Measurements from ENCODE around the gene EPGN. TPM values are rescaled to one million over a fixed set of nuclear protein-coding genes. Genes with fewer than 3 reads are reported as not detected.

The EPGN gene
- total RNA-seq, 1 donor from 2014 or later, result 1.9 TPM

GRCh38 chr4:74287791-74288190, 20.5 kb upstream of the EPGN start:
- no peak for TF ChIP-seq CTCF (conservative IDR thresholded peaks at IDR 0.05; ENCODE audit: low read depth, low read length)
- no peak for DNase-seq (ENCODE audit: low read depth)
- H3K4me3 ChIP-seq (ENCODE audit: low read depth, low read length), result no peak overlapping the region

DNA sequence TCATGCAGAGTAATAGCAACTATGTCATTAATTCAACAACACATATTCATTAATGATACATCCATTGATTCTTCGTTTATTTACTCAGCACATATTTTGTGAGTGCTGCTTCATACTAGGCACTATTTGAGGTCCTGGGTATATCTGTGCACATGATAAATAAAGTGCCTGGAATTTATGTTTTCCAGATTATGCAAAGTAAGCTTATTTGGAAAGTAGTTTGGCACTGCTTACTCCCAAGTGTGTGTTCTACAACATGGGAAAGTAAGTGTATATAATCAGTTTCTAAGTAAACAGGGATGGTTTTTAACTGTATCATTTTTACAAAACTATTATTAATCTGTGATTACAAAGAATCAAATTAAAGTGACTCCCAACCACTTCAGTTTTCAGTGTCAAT, 16.8 kb upstream of the EPGN start:
- no peak for TF ChIP-seq CTCF (conservative IDR thresholded peaks at IDR 0.05; ENCODE audit: low read depth, low read length)
- H3K4me3 ChIP-seq (ENCODE audit: low read depth, low read length), result no peak overlapping the region
- no peak for DNase-seq (ENCODE audit: low read depth)

- TF ChIP-seq CTCF (conservative IDR thresholded peaks at IDR 0.05; ENCODE audit: low read depth, low read length), result no peak
- no peak for DNase-seq (ENCODE audit: low read depth)
- H3K4me3 ChIP-seq (ENCODE audit: low read depth, low read length), result no peak overlapping the region
Observed at GRCh38 chr4:74292111-74292870, 16.0 kb upstream of the EPGN start.

GRCh38 chr4:74293558-74293957, 14.7 kb upstream of the EPGN start:
- H3K4me3 ChIP-seq (ENCODE audit: low read depth, low read length), result no peak overlapping the region
- peak; percentile 27 for DNase-seq (ENCODE audit: low read depth)
- TF ChIP-seq CTCF (conservative IDR thresholded peaks at IDR 0.05; ENCODE audit: low read depth, low read length), result no peak

DNA sequence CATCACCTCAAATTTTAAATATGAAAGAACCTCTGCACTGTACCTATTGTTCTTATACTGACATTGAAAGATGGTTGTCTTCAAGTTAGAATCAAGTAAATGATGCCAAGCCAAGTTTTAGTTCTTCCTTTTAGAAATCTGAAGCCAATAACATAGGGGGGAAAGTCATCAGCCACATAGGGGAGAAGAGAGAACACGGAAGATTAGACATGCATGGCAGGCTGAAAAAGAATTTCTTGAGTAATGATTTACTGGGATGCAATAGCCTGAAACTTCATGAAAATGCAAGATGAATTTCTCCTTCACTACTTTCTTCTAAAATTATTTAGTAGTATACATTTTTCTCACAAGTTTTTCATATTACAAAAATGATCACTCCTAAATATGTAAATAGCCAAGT, 13.6 kb upstream of the EPGN start:
- TF ChIP-seq CTCF (conservative IDR thresholded peaks at IDR 0.05; ENCODE audit: low read depth, low read length), result no peak
- peak; percentile 29 for DNase-seq (ENCODE audit: low read depth)
- H3K4me3 ChIP-seq (ENCODE audit: low read depth, low read length), result no peak overlapping the region

DNA sequence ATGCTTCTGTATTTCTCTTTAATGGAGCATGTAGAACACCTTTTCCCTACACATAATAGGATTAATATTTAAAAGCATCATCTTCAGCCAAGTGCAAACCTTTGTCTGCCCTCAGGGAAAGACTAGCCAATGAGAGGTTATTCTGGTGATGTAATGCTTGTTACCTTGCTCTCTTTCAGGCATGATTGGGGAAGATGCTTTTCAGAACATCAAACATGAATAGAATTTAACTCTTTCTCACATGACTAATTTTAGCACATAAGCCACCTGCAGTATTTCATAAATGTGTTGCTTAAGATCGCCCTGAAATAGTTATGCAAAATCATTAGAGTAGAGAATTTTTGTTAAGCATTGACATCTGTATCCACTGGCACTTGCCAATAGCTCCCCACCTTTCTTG, 10.7 kb upstream of the EPGN start:
- no peak for DNase-seq (ENCODE audit: low read depth)
- TF ChIP-seq CTCF (conservative IDR thresholded peaks at IDR 0.05; ENCODE audit: low read depth, low read length), result no peak
- H3K4me3 ChIP-seq (ENCODE audit: low read depth, low read length), result no peak overlapping the region

DNA sequence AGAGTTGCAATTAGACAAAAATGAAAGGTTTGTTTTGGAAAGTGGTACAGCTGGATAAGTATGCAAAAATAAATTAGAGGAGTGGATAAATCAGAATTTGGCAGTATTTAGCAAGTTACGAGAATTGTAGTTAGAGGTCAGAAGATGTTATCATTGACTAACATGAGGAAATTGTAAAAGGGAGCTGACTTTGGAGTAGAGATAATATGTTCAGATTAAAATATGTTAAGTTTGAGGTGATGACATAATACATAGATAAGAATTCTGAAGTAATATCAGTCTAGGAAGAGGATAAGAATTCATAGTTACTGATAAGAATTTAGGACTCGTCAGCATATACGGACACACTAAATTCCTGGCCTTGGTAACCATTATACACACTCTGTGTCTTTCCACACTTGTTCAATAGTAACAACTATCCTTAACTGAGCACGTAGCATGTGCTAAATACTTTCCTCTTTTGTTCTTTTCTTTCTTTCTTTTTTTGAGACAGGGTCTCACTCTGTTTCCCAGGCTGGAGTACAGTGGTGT, 4.1 kb upstream of the EPGN start:
- no peak for TF ChIP-seq CTCF (conservative IDR thresholded peaks at IDR 0.05; ENCODE audit: low read depth, low read length)
- H3K4me3 ChIP-seq (ENCODE audit: low read depth, low read length), result no peak overlapping the region
- DNase-seq (ENCODE audit: low read depth), result no peak

All from epithelial cell of proximal tubule (primary cell).